ENCODE data around the gene OTOP2.

OTOP2 gene

GRCh38 chr17:74922694-74923537 lies 1.2 kb upstream of the OTOP2 start, which contains the start of gene USH1G:
Gene USH1G (minus strand): TSS chr17:74923255. CDS start chr17:74923073, 182 bp downstream.
- no peak for DNase-seq (ENCODE audit: extremely low read depth in 1 of 2, low read depth in 1 of 2)

GRCh38 chr17:74923538-74924249 lies 379 bp upstream of the OTOP2 start:
- DNase-seq (ENCODE audit: extremely low read depth in 1 of 2, low read depth in 1 of 2), result peak; percentile 35 to 38

- no peak for DNase-seq (ENCODE audit: extremely low read depth in 1 of 2, low read depth in 1 of 2)
These were observed 1.2 kb downstream of the OTOP2 start for GRCh38 chr17:74925242-74925641.

GRCh38 chr17:74928786-74929185 lies 4.7 kb downstream of the OTOP2 start:
- no peak for DNase-seq (ENCODE audit: extremely low read depth in 1 of 2, low read depth in 1 of 2)

DNA sequence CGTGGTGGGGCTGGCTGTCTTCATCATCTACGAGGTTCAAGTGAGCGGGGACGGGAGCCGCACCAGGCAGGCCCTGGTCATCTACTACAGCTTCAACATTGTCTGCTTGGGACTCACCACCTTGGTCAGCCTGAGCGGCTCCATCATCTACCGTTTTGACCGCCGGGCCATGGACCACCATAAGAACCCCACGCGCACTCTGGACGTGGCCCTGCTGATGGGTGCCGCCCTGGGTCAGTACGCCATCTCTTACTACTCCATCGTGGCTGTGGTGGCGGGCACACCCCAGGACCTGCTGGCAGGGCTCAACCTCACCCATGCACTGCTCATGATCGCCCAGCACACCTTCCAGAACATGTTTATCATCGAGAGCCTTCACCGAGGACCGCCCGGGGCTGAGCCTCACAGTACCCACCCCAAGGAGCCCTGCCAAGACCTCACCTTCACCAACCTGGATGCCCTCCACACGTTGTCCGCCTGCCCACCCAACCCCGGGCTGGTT lies 6.5 kb downstream of the OTOP2 start:
- no peak for DNase-seq (ENCODE audit: extremely low read depth in 1 of 2, low read depth in 1 of 2)

DNA sequence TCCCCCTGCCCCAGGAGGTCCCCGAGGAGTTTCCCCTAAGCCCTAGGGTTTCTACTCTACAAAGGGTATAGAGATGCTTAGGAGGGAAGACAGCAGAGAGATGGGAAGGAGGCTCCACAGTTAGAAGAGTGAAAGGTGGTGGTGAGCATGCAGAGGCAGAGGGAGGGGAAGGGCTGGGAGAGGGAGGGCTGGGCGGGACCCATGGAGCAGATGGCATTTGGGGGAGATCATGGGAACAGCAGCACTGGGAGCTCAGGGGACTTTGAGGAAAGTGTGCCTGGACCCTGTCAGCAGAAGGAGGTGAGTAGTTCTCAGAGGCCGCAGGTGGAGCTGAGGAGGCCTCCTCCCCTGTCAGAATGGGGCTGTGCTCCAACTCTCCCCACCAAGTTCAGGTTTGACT lies 11.0 kb downstream of the OTOP2 start:
- no peak for DNase-seq (ENCODE audit: extremely low read depth in 1 of 2, low read depth in 1 of 2)

- no peak for DNase-seq (ENCODE audit: extremely low read depth in 1 of 2, low read depth in 1 of 2)
These were observed 11.8 kb downstream of the OTOP2 start, which contains the start of gene OTOP3 for GRCh38 chr17:74935585-74936469. Gene OTOP3 (plus strand): TSS chr17:74935898. CDS start chr17:74935922, 24 bp downstream.

- no peak for DNase-seq (ENCODE audit: extremely low read depth in 1 of 2, low read depth in 1 of 2)
These were observed 12.4 kb downstream of the OTOP2 start for GRCh38 chr17:74936470-74936799.

- no peak for DNase-seq (ENCODE audit: extremely low read depth in 1 of 2, low read depth in 1 of 2)
These were observed 13.3 kb downstream of the OTOP2 start for GRCh38 chr17:74937064-74938051.

DNA sequence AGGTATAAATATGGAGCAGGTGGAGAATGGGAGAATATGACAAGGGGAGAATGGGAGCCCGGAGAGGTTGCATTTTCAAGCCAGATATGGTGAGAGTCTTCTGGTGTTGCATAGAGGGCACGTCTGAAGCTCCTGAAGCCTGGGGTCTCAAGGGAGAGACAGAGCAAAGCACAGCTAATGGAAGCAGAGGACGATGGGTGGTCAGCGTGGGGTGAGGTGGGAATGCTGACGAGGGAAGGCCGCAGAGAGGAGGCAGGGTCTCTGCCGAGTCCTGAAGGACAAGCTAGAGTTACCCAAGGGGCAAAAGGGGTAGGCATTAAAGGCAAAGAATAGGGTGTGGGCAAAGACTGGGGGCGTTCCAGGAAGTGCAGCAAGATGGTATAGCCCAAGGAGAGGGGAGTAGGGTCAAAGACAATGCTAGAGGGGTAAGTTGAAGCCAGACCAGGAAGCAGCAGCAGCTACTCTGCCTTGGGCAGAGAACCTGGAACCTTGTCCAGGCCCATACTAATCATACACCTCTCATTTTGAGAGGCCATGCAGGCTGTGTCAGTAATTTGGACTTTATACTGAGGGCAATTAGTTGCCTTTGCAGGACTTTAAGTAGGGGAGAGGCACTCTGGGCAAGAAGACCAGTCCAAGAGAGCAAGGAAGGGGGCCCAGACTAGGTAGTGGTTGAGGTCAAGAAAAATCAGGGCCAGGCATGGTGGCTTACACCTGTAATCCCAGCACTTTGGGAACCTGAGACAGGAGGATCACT lies 14.3 kb downstream of the OTOP2 start:
- no peak for DNase-seq (ENCODE audit: extremely low read depth in 1 of 2, low read depth in 1 of 2)

- no peak for DNase-seq (ENCODE audit: extremely low read depth in 1 of 2, low read depth in 1 of 2)
These were observed 15.5 kb downstream of the OTOP2 start for GRCh38 chr17:74939534-74939933.

DNA sequence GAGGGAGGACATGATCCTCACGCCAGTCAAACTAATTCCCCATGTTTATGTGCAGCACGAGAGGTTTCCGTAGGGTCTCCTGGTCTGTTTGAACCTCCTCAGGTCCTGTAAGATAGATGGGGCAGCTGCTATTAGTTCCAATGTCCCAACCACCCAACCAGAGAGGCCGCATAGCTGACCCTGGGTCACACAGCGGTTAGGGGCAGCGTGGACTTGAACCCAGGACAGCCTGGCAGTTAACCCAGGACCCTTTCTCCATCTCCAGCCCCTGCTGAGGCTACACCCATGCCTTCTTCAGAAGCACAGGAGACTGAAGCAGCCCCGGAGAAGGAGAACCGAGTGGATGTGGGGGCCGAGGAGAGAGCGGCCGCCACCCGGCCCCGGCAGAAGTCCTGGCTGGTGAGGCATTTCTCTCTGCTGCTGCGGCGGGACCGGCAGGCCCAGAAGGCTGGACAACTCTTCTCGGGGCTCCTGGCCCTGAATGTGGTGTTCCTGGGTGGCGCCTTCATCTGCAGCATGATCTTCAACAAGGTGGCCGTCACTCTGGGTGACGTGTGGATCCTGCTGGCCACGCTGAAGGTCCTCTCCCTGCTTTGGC lies 17.2 kb downstream of the OTOP2 start:
- no peak for DNase-seq (ENCODE audit: extremely low read depth in 1 of 2, low read depth in 1 of 2)

DNA sequence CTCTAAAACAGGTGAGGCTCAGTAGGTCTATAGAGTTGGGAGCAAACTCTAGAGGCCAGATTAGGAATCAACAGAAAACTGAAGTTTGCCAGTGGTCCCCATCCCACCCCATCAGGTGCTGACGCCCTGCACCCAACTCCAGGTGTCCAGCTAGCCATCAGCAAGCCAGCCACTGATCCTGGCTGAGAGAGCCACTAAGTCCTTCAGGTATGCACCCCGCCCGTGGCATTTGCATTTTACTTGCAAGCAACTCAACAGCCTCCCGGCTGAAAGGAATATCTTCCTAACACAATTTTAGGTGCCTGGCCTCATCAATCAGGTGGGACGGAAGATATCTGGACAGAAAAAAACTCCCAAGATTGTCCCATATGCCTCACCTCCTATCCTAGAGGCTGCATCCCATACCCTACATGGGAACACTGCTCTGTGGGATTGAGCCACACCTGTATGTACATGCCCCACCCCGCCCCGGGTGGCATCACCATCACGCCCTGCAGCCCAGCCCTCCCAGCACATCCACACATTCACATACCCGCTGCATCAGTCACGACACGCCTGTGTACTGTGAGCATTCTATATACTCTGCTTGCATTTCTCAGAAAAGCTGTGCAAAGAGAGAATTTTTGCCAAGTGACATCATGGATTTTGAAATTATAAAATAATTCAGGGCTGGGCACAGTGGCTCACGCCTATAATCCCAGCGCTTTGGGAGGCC lies 19.9 kb downstream of the OTOP2 start:
- no peak for DNase-seq (ENCODE audit: extremely low read depth in 1 of 2, low read depth in 1 of 2)

DNA sequence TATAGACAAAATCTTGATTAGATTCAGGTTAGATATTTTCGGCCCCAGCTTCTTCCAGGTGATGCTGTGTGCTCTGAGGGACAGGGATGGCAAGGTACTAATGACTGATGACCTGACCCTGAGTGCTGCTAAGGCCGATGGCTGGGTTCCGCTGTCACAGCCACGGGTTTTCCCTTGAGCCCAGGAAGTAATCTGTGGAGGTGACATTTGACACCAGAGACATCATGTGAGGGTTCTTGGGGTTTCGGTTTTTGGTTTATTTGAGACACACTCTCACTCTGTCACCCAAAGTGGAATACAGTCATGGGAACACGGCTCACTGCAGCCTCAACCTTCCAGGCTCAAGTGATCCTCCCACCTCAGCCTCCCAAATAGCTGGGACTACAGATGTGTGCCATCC lies 21.5 kb downstream of the OTOP2 start:
- DNase-seq (ENCODE audit: extremely low read depth in 1 of 2, low read depth in 1 of 2), result no peak

DNA sequence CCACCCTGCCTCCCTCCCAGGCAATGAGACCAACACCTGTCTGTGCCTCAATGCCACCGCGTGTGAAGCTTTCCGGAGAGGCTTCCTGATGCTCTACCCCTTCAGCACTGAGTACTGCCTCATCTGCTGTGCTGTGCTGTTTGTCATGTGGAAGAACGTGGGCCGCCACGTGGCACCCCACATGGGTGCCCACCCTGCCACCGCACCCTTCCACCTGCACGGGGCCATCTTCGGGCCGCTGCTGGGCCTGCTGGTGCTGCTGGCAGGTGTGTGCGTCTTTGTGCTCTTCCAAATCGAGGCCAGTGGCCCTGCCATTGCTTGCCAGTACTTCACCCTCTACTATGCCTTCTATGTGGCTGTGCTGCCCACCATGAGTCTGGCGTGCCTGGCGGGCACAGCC lies 22.6 kb downstream of the OTOP2 start:
- no peak for DNase-seq (ENCODE audit: extremely low read depth in 1 of 2, low read depth in 1 of 2)

DNA sequence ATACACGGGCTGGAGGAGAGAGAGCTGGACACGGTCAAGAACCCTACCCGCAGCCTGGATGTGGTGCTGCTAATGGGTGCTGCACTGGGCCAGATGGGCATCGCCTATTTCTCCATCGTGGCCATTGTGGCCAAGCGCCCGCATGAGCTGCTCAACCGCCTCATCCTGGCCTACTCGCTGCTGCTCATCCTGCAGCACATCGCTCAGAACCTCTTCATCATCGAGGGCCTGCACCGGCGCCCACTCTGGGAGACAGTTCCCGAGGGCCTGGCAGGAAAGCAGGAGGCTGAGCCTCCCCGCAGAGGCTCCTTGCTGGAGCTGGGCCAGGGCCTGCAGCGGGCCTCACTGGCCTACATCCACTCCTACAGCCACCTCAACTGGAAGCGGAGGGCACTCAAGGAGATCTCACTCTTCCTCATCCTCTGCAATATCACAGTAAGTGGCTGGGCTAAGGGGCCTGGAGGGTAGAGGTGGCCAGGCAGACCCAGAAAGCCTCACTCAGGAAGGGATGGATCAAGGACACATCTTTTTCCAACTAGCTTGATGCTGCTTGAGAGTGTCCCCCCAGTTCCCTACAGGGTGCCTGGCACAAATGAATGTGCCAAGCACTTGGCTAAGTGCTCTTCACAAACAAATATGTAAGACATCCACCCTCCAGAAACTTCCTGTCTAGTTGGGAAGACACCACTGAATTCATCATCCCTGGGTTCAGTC lies 23.1 kb downstream of the OTOP2 start:
- no peak for DNase-seq (ENCODE audit: extremely low read depth in 1 of 2, low read depth in 1 of 2)

DNA sequence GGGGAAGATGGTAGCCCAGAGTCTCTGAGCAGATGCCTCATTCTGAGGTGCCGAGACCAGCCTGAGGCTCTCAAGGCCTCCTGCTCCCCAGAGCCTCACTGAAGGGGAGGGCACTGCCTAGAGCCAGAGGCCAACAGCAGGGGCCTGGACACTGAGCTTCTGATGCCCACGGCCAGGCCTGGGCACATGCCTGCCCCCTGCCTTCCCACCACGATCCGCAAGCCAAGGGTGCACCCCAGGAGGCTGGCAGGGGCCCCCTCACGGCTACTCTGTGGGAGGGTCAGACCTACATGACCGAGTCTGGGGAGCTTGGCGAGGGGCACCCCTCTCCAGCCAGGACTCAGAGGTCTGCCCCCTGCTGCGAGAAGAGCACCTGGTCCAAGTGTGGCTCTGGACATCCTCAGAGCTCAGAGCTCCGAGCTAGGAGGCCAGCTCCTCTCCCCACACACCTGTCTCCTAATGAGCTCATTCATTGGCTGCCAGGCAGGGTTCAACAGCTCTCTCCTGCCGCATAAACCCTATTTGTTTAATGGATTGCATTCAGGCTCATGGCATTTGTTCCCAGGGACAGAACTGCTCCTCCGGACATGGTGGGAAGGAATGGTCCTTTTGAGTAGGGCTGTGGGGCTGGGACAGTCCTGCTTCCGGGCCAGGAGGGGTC lies 25.5 kb downstream of the OTOP2 start:
- no peak for DNase-seq (ENCODE audit: extremely low read depth in 1 of 2, low read depth in 1 of 2)

Measured in stimulated activated CD8-positive, alpha-beta memory T cell treated with anti-CD3 and anti-CD28 coated beads, Interleukin-7, amount 100 ng/mL, for 48 hours (primary cell).